GM21526 (cell line): ENCODE results near the gene EYA2.
"Not testable (repeated sequence)": the region's sequence is repeated elsewhere in the genome, so short reads cannot be mapped to it uniquely, and the experiment has no call there.

Source experiments
- ATAC-seq: cut with Tn5 transposase; IDR thresholded peaks from one replicate; pipeline ENCODE4 v1.9.1; 2021; ENCODE audit warnings: moderate library complexity; ENCODE audit not compliant: unreplicated experiment, low FRiP score

Gene EYA2

DNA sequence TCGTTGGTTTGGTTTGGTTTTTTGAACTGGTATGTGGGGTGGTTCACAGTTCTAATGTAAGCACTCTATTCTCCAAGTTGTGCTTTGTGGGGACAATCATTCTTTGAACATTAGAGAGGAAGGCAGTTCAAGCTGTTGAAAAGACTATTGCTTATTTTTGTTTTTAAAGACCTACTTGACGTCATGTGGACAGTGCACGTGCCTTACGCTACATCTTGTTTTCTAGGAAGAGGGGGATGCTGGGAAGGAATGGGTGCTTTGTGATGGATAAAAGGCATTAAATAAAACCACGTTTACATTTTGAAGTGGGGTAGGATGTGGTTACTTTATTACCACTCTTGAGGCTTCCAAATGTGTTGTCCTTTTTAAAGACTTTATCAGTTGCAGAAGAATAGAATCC, 293.9 kb downstream of the EYA2 start:
- ATAC-seq: no peak

DNA sequence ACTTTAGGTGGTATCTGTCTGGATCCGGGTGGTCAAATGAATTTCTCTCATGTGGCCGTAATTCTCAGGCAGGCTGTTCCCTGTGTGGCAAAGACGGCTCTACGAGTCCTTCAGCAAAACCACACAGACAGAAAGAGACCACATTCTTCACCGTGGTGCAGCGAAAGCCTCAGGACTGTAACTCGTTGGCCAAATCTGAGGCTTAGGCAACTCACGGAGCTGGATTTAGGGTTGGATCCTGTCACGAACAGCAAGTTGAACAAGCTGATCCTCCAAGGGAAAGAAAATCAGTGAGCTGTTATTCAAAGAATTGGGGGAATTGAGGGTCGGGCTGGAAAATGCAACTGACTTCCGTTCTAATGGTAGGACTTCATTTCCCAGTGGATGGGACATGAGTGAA, 294.4 kb downstream of the EYA2 start:
- no peak for ATAC-seq

DNA sequence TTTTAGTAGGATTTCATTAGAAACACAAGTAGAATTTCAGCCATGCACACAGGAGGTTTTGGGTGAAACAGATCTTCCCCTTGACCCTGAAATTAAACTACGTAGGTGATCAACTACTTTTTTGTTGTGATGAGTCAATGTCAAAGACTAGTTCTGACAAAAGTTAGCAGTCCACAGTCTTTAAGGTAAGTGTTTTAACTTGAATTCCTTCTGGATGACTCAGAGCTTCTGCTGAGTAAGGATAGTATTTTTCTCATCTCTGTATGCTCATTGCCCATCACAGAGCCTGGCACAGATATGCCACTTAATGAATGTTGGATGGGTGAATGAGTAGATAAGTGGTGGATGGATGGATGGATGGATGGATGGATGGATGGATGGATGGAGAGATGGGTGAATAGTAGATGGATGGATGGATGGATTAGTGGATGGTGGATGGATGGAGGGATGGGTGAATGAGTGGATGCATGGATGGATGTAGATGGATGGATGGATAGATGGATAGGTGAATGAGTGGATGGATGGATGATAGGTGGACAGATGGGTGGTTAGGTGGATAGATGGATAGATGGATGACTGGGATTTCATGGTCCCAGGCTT, 296.5 kb downstream of the EYA2 start:
- no peak for ATAC-seq

DNA sequence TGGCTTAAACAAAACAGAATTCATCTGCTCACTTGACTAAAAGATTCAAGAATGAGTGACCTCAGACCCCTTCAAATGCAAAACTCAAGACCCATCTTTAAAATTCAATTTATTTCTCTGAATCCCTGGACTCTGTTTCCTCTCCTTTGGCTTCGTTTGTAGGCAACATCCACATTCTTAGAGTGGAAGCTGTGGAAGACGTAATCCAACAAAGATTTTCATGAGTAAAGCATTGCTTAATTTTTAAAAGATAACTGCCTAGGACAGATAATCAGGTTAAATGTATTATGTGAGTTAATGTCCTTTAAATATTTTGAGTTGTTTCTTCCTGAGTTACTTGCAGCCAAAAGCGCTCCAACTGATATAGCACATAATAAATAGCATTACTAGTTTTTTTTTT, 297.3 kb downstream of the EYA2 start:
- ATAC-seq: no peak

GRCh38 chr20:47195573-47195972, 300.9 kb downstream of the EYA2 start:
- ATAC-seq: no peak

GRCh38 chr20:47196091-47197081, 301.7 kb downstream of the EYA2 start:
- ATAC-seq: no peak

- ATAC-seq: no peak
Observed at GRCh38 chr20:47198254-47198671, 303.6 kb downstream of the EYA2 start.

GRCh38 chr20:47198996-47199552, 304.4 kb downstream of the EYA2 start:
- ATAC-seq: no peak

DNA sequence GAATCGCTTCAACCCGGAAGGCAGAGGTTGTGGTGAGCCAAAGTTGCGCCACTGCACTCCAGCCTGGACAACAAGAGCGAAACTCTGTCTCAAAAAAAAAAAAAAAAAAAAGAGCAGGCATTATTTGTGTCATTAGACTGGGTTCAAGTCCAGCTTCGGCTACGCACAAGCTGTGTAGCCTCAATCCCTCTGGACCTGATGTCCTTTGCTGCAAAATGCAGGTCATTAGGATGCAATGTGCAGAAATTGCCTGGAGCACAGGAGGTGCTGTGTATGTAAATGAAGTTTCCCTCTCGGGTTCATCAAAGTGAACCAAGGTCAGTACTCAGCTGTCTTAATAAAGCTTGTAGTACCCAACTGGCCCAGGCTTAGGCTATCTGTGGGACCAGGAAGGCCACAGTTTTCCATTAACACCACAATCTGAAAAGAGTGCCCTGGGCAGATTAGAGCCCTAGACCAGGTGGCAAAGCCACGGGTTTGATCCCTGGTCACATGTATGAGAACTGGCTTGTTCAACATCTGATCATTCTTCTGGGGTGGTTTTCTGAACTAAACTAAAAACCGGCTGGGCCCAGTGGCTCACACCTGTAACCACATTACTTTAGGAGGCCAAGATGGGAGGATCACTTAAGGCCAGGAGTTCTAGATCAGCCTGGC, 306.6 kb downstream of the EYA2 start:
- ATAC-seq: no peak

GRCh38 chr20:47202733-47203667, 308.4 kb downstream of the EYA2 start:
- no peak for ATAC-seq

DNA sequence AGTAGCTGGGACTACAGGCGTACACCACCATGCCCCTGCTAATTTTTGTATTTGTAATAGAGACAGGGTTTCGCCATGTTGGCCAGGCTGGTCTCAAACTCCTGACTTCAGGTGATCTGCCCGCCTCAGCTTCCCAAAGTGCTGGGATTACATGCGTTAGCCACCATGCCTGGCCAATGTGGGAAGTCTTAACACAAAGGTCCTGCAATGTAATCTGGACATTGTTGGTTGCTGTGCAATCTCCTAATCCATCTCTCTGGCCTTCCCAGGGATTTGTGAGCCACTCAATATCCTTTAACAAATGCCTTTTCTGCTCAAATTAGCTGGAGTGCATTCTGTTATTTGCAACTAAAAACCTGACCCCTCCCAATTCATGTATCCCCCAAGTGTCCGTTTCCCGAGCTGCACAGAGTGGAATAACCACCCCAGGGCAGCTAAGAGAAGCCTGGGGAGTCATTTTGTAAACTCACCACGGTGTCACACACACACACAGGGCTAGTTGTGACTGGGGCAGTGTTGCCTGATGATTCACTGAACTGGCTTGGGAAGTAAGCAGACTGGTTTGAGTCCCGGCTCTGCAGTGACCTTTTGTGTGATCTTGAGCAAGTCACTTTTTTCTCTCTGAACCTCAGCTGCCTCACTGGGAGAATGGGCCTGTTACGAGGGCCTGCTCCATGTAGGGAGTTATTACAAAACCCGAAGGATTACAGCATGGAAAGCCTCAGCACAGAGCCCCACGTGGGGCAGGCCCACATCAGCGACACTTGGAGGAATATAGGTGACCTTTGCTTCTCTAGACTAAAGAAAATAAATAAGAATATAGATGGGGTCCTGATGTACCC, 309.6 kb downstream of the EYA2 start:
- ATAC-seq: no peak

DNA sequence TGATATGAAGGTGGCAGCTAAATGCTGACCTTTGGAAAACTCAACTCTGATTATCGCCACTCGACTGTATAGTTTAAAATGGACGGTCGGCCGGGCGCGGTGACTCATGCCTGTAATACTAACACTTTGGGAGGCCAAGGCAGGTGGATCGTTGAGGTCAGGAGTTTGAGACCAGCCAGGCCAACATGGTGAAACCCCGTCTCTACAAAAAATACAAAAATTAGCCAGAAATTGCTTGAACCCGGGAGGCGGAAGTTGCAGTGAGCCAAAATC, 310.1 kb downstream of the EYA2 start:
- not testable (repeated sequence) for ATAC-seq

- no peak for ATAC-seq
Observed at GRCh38 chr20:47205577-47206123, 311.0 kb downstream of the EYA2 start.

GRCh38 chr20:47206552-47206951, 311.9 kb downstream of the EYA2 start:
- not testable (repeated sequence) for ATAC-seq

- ATAC-seq: no peak
Observed at GRCh38 chr20:47206962-47207641, 312.5 kb downstream of the EYA2 start.

DNA sequence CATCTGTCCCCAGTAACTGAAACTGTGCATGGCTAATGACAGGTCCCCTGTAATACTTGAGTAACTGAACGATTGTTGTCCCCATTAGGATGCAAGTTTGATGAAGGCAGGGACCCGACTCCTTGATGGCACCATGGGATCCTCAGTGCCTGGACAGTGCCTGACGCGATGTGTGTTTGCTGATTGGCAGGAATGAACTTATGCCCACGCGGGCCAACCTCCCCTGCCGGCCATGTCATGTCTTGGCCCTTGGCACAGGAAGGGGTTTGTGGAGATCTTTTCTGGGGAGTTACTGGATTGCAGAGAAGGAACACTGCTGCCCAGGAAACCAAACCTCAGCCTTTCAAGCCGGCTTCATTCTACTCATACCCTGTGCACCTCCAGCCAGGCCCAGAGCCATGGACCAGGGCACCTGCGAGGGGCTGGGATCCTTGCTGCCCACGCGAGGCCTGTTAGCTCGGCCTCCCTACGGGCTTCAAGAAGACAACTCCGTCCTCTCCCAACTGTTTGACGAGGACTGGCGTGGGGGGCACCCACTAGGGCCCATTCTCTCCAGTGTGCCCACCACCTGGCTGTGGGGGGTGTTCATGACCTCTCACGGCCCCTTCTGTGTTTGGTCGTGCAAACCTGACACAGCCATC, 314.0 kb downstream of the EYA2 start:
- no peak for ATAC-seq

- ATAC-seq: no peak
Observed at GRCh38 chr20:47209982-47210381, 315.3 kb downstream of the EYA2 start.

DNA sequence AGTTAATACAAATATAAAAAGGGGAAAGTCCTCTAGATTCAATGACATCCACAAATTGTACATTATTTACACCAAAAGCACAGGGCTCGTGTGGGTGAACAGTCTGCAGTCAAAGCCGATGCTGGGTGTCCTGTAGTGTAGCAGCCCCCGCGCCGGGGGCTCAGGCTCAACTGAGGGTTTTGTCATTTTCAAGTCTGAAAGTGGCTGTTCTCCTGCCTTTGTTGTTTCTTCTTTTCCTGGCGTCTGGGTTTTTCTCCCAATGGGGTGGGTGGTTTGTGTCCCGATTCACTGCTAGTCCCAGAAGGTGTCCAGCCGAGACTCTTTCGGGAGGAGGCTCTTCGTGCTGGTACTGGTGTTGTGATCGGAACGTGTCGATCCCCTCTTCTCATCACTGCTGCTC, 315.8 kb downstream of the EYA2 start:
- no peak for ATAC-seq
